Fibroblast of mammary gland (primary cell): Measurements from ENCODE around the gene HLA-DMB.

Experiments
- DNase-seq: peaks from one replicate; pipeline ENCODE4 v3.0.0-alpha.2; 2010; ENCODE audit warnings: low read depth
- H3K4me3 ChIP-seq: 2 replicates; pipeline ENCODE4 v1.5.1; 2011; ENCODE audit warnings: low read depth, mild to moderate bottlenecking, low read length, moderate library complexity; ENCODE audit not compliant: control insufficient read depth
- CTCF ChIP-seq: conservative IDR thresholded peaks from 2 replicates; pipeline ENCODE4 v1.5.1; 2011; ENCODE audit warnings: low read depth, low read length, inconsistent platforms; ENCODE audit not compliant: control insufficient read depth, insufficient read depth

The HLA-DMB gene

GRCh38 chr6:32975886-32976285, 35.1 kb upstream of the HLA-DMB start:
- TF ChIP-seq CTCF = no peak
- no peak for DNase-seq
- H3K4me3 ChIP-seq = no peak overlapping the region

DNA sequence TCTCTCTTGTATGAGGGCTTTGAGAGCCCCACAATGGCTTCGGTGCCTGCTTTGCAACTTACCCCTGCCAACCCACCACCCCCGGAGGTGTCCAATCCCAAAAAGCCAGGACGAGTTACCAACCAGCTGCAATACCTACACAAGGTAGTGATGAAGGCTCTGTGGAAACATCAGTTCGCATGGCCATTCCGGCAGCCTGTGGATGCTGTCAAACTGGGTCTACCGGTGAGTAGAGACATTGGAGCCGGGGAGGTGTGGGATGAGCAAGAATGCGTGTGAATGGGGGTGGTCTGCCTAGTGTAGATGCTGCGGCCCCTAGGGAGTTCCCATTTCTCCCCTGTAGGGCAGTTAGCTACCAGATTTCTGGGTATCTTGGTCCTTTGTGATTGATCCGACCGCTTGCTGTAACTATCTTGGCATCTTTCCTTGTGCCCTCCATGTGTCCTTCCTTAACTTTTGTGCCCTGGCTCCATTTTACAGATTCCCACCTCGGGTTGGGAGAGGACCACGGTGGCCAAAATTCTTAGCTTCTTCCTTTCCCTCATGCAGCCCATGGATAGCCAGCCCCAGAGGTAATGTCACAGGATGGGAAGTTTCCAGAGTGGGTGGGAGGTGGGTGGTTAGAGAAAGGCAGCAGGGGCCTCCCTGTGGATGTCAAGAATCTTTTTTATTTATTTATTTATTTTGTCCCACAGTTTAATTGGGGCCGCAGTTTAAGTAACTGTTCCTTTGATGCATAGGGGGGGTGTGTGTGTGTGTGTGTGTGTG, 33.9 kb upstream of the HLA-DMB start:
- peak overlapping the region; percentile 68 for H3K4me3 ChIP-seq
- no peak for TF ChIP-seq CTCF
- DNase-seq = no peak

- TF ChIP-seq CTCF = no peak
- H3K4me3 ChIP-seq = peak overlapping the region; percentile 68
- peak; percentile 62 for DNase-seq
Measured at GRCh38 chr6:32974016-32974333, 33.1 kb upstream of the HLA-DMB start.

- DNase-seq = no peak
- peak overlapping the region; percentile 68 for H3K4me3 ChIP-seq
- TF ChIP-seq CTCF = no peak
Measured at GRCh38 chr6:32973144-32974015, 32.6 kb upstream of the HLA-DMB start.

DNA sequence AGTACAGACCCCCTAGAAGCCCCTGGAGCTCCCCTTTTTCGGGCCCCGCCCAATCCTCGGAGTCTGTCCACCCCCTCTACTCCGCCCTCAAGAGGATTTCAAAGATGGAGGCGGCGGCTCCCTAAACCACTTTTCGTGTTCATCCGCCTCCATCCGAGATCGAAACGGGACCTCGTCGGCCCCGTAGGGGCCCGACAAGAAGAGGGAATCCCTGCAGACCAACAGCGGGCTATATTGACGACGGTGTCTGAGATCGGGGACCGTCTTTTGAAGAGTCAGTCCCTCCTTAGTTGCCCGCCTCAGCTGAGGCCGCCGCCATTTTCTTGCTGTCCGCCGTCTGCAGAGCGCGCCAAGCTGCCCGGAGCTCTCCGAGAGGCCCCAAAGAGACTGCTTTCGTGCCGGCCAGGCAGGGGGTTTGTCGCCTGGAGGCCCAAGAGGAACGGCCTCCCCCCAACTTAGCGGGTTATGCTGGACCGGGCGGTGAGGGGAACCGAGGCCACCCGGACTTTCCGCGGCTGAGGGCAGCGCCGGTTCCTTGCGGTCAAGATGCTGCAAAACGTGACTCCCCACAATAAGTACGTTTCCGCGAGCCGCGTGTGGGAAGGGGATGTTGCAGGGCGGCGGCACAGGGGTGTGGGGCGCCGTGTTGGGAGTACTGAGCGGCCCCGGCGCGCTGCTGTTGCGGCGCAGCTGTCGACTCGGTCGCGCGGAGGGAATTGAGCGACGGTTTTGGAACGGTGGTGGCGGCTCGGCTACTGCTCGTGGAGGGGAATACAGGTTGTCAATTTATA, 31.7 kb upstream of the HLA-DMB start:
- no peak for DNase-seq
- peak overlapping the region; percentile 68 for H3K4me3 ChIP-seq
- TF ChIP-seq CTCF = no peak

- peak; percentile 100 for DNase-seq
- no peak for TF ChIP-seq CTCF
- H3K4me3 ChIP-seq = peak overlapping the region; percentile 98
Measured at GRCh38 chr6:32971581-32972352, 30.9 kb upstream of the HLA-DMB start.
